Subcutaneous adipose tissue (tissue), 4 donors: Measurements from ENCODE around the gene CHRNA10. TPM values are rescaled to one million over a fixed set of nuclear protein-coding genes. Genes with fewer than 3 reads are reported as not detected.

Experiments used
- CTCF ChIP-seq: fragments of 450-650 bp; IDR thresholded peaks from one replicate; pipeline ENCODE4 v1.5.1; 2016; ENCODE audit warnings: low read depth, mild to moderate bottlenecking, control low read depth, antibody characterized with exemption, moderate library complexity
- small RNA-seq: library from RNA; depleted of rRNA; stranded (forward); fragments of <200 nt; gene quantifications from one replicate; pipeline ENCODE3, GENCODE V24; 2016
- total RNA-seq, 4 donors: library from RNA; depleted of rRNA; stranded (reverse); fragments of >200 nt; gene quantifications; one replicate each; pipeline ENCODE4 v1.1.0, GENCODE V29; 2016

The CHRNA10 gene
- total RNA-seq, 4 donors from 2014 or later: 0.49 to 0.68 (median 0.61) TPM

GRCh38 chr11:3622521-3622920 is 48.7 kb downstream of the CHRNA10 start:
- no peak for TF ChIP-seq CTCF

GRCh38 chr11:3617990-3618389 is 53.2 kb downstream of the CHRNA10 start:
- TF ChIP-seq CTCF: no peak

- no peak for TF ChIP-seq CTCF
These were observed 54.3 kb downstream of the CHRNA10 start for GRCh38 chr11:3616721-3617460.

GRCh38 chr11:3615998-3616397 is 55.2 kb downstream of the CHRNA10 start:
- TF ChIP-seq CTCF: no peak

Small RNA genes within 50 kb of the gene (small RNA-seq; reads per million reads assigned to genes)
- gene RF00019: 0.49 reads per million
- not detected for gene RNU6-1143P

Other genes with a start within 250 kb of the CHRNA10 start
- gene ART5, start 29.4 kb downstream of the CHRNA10 start, total RNA-seq: not detected
- gene ART1, start 26.3 kb downstream of the CHRNA10 start, total RNA-seq: not detected
- 100 to 1,000 TPM in 1 of 4 donors, 10 to 100 TPM in 3; 74.6 to 117 (median 86.7) TPM for gene NUP98, start 126.2 kb upstream of the CHRNA10 start, total RNA-seq
- gene PGAP2, start 137.2 kb upstream of the CHRNA10 start, total RNA-seq: 1 to 10 TPM; 5.5 to 9.3 (median 7.3) TPM
- 10 to 100 TPM; 39.9 to 82.4 (median 59.7) TPM for gene RHOG, start 169.6 kb upstream of the CHRNA10 start, total RNA-seq
- 10 to 100 TPM; 39.5 to 64.8 (median 43.3) TPM for gene STIM1, start 184.3 kb upstream of the CHRNA10 start, total RNA-seq